Right lobe of liver (tissue), 6 donors: Measurements from ENCODE around the gene TMEM120B. TPM values are rescaled to one million over a fixed set of nuclear protein-coding genes. Genes with fewer than 3 reads are reported as not detected.

Source experiments
- ATAC-seq, 4 donors: fragments of 200-7000 bp; cut with Tn5 transposase; one replicate each; pipeline ENCODE4 v1.9.1; 2020; ENCODE audit warnings: mild to moderate bottlenecking in 4 of 4, moderate library complexity in 4 of 4
- DNase-seq, 3 donors: peaks; one replicate each; pipeline ENCODE4 v3.0.0-alpha.2; 2020
- H3K27ac ChIP-seq, 3 donors: fragments of 200-600 bp; one replicate each; pipeline ENCODE4 v1.8.0; 2022
- H3K27me3 ChIP-seq, 2 donors: fragments of 200-600 bp; one replicate each; pipeline ENCODE4 v1.8.0; 2022
- H3K36me3 ChIP-seq, 4 donors: fragments of 200-600 bp; sonication (generic) in 1 of 4; one replicate each; pipeline versions ENCODE4 v1.5.1 to v1.8.0; 2017 to 2022; ENCODE audit warnings: control low read depth in 1 of 4
- H3K4me1 ChIP-seq, 4 donors: fragments of 200-600 bp; sonication (generic) in 1 of 4; one replicate each; pipeline versions ENCODE4 v1.5.1 to v1.8.0; 2017 to 2022; ENCODE audit warnings: control low read depth in 1 of 4
- H3K4me3 ChIP-seq, 3 donors: fragments of 200-600 bp; one replicate each; pipeline ENCODE4 v1.8.0; 2022
- H3K9me3 ChIP-seq, 4 donors: fragments of 200-600 bp; sonication (generic) in 1 of 4; one replicate each; pipeline versions ENCODE4 v1.5.1 to v1.8.0; 2017 to 2022; ENCODE audit warnings: control low read depth in 1 of 4
- CTCF ChIP-seq, 4 donors: fragments of 200-600 bp in 3 of 4; fragments of 450-650 bp in 1 of 4; IDR thresholded peaks; one replicate each; pipeline versions ENCODE4 v1.5.1 to v1.8.0; 2016 to 2022; ENCODE audit warnings: antibody characterized with exemption in 4 of 4, mild to moderate bottlenecking in 2 of 4
- POLR2A ChIP-seq: fragments of 450-650 bp; IDR thresholded peaks from one replicate; pipeline ENCODE4 v1.6.1; 2017; ENCODE audit warnings: antibody characterized with exemption, mild to moderate bottlenecking
- whole genome bisulfite sequencing: methylation state at CpG from one replicate; pipeline ENCODE4 v1.1.6; 2018; ENCODE audit warnings: low coverage, low lambda C conversion rate; ENCODE audit not compliant: insufficient coverage; ENCODE audit errors: missing lambda C conversion rate; 5-methylcytosine and 5-hydroxymethylcytosine counted together
- intact Hi-C, 2 donors: fragments of 100-400 bp; cut with DNase I; formaldehyde crosslinking; loops; one replicate each; pipeline versions ENCODE4 v1.11.2 to v1.14.1; 2022
- total RNA-seq, 6 experiments: library from RNA; depleted of rRNA in 2 of 6; stranded (reverse); fragments of >200 nt in 2 of 6; fragmentation: NEBNext Ultra II Directional in 3 of 6; extraction: Animal tissue kit (Norgen Biotek cat#: 25700) in 3 of 6; gene quantifications; one replicate each; pipeline versions ENCODE4 v1.1.0 to v1.2.4, GENCODE V29; 2016 to 2023
- donor health status: DM: no; HTN: yes; CAD: no.
- donor health status: DM: no; HTN: no; CAD: no.
- donor health status: DM: no; HTN: no; CAD: no.
- donor health status: DM: no; HTN: yes; CAD: no.
- donor health status: DM: no; HTN: yes; CAD: no.

TMEM120B gene
- total RNA-seq, 6 experiments from 2014 or later: 3.3 to 6.4 (median 4.7) TPM

- peaks cover 0 to 9% (median 4%) of the 10 kb centered on the region in 4 donors for H3K4me1 ChIP-seq
- peak; percentile 55 to 70 (median 64) for ATAC-seq
- H3K36me3 ChIP-seq: no peaks in the 10 kb centered on the region
- no peaks in the 10 kb centered on the region for H3K27me3 ChIP-seq
- H3K9me3 ChIP-seq: no peaks in the 10 kb centered on the region
- no peak overlapping the region for H3K4me3 ChIP-seq
- TF ChIP-seq POLR2A (no peak), CTCF (IDR thresholded peaks at IDR 0.05) (peak; percentile 83 to 87 (median 86))
- intact Hi-C loops: no loop called here
- 54% methylated on average over 6 of the region's 24 CpGs for WGBS
- no peak overlapping the region for H3K27ac ChIP-seq
- DNase-seq: peak; percentile 80 to 85 (median 84)
Measured at GRCh38 chr12:121776190-121777098, 63.9 kb downstream of the TMEM120B start.

DNA sequence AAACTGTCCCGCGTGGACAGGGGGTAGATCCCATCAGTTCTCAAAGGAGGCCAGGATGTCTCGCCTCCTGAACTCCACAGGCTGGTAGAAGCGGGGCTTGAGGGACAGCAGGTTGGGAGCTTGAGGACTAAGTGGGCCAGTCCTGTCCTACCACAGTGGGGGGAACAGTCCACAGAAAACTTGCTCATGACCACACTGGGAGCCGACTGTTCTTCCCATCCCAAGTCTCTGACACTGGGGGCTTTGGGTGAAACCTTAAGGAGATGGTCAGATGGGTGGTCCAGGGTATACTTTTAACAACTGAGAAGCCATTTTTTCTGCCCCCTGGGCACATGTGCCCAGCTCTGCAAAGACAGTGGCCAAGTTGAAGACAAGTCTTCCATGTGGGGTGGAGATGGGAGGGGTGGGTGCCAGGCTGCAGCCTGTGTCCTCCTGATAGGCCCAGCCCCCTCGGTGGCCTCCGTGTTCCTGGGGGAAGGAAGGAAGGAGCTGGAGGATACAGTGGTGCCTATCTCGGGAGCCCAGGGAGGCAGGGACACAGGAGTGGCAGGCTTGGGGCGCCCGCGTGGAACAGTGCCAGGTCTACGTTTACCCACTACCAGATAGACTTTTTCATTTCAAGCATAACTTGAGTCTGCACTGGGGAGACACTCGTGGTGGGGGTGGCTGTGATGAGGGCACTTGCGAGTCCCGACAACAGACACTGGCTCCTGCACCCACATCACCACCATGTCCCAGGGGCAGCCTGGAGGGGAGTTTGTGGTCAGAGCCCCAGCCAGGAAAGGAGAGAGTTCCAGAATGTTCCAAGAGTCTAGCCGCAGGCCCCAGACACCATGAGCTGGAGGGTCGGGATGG lies 66.2 kb downstream of the TMEM120B start:
- no peak for DNase-seq
- H3K9me3 ChIP-seq: no peaks in the 10 kb centered on the region
- no peaks in the 10 kb centered on the region for H3K36me3 ChIP-seq
- no peak overlapping the region for H3K27ac ChIP-seq
- no peak for ATAC-seq
- H3K4me3 ChIP-seq: no peak overlapping the region
- H3K27me3 ChIP-seq: no peaks in the 10 kb centered on the region
- WGBS: 94% methylated on average over 3 of the region's 17 CpGs
- TF ChIP-seq POLR2A: no peak
- intact Hi-C loops: no loop called here
- H3K4me1 ChIP-seq: no peaks in the 10 kb centered on the region

DNA sequence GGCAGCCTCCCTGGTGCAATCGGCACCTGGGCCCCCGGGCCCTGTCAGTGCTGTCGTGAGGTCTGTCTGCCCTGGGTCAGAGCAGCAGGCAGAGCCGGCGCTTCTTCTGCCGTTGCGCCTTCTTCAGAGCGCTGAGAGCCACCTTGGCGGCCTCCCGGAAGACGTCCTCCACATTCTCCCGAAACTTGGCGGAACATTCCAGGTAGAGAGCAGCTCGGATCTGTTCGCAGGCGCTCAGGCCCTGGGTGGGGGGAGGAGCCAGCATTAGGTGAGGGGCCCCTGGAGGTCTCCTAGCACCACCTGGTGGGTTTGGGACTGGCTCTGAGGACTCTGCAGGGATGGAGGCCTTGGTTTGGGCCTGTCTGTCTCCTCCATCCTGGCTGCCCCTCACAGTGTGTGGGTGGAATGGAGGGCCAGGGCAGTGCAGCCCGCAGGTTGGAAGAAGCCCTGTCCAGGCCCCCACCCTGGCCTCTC lies 66.9 kb downstream of the TMEM120B start:
- Histone ChIP-seq H3K4me1 (no peaks in the 10 kb centered on the region), H3K27ac (no peak overlapping the region), H3K27me3 (no peaks in the 10 kb centered on the region), H3K9me3 (no peaks in the 10 kb centered on the region), H3K4me3 (no peak overlapping the region), H3K36me3 (no peaks in the 10 kb centered on the region)
- no peak for DNase-seq
- TF ChIP-seq POLR2A: no peak
- no peak for TF ChIP-seq CTCF (IDR thresholded peaks at IDR 0.05)
- no CpG with 5 or more reads among the region's 17 CpGs for WGBS
- intact Hi-C loops: no loop called here
- no peak for ATAC-seq

GRCh38 chr12:121780429-121780828 lies 67.9 kb downstream of the TMEM120B start:
- WGBS: 81% methylated on average over 5 of the region's 11 CpGs
- TF ChIP-seq CTCF (IDR thresholded peaks at IDR 0.05): no peak
- TF ChIP-seq POLR2A: no peak
- Histone ChIP-seq H3K9me3 (no peaks in the 10 kb centered on the region), H3K4me3 (no peak overlapping the region), H3K36me3 (no peaks in the 10 kb centered on the region), H3K27me3 (no peaks in the 10 kb centered on the region), H3K27ac (no peak overlapping the region), H3K4me1 (no peaks in the 10 kb centered on the region)
- intact Hi-C loops: no loop called here
- DNase-seq: no peak
- ATAC-seq: no peak
